ENCODE data around the gene TRAPPC2.

TRAPPC2 gene

DNA sequence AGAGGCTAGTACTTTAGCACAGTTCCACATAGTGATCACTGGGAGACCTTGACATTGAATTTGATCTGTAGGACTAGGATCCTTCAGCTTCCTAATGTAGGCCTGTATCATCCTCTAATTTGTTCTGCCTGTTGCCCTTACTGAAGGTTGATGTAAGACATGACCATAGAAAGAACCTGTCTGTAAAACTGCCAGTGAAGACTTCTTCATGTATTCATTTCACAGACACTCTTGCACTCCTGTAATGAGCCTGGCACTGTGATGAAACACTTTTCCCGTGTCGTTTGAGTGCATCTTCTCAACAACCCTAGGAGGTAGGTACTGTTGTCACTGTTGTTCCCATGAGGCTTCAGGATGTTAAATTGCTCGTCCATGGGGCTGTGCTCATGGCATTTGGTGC is 30.8 kb downstream of the TRAPPC2 start:
- no peaks in the 10 kb centered on the region for H3K36me3 ChIP-seq (ENCODE audit: control insufficient read depth, insufficient read depth, low read length)
- no peaks in the 10 kb centered on the region for H3K4me1 ChIP-seq (ENCODE audit: control insufficient read depth, insufficient read depth, low read length)
- no peak overlapping the region for H3K4me3 ChIP-seq (ENCODE audit: low read length)
- H3K27me3 ChIP-seq (ENCODE audit: control insufficient read depth, insufficient read depth, low read length), result no peaks in the 10 kb centered on the region
- H3K9ac ChIP-seq (ENCODE audit: low read length), result no peak overlapping the region
- no peak overlapping the region for H3K27ac ChIP-seq (ENCODE audit: low read depth, low read length)

DNA sequence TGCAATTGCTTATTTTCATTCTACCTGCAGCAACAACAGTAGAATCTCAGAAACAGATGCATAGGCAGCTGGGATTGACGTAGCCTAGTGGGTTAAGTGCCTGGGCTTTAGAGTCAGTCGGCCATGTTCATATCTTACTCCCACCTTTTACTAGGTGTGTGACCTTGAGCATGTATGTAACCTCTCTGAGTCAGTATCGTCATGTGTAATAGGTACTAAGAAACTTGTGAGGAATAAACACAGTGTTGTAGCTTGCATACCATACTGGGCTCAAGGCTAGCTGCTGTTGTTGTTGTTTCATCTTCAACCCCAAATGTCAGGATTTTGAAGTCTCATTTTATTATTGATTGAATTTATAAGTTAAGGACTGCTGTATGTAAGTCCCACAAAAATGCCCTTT is 31.3 kb downstream of the TRAPPC2 start:
- Histone ChIP-seq H3K4me3 (ENCODE audit: low read length) (no peak overlapping the region), H3K27me3 (ENCODE audit: control insufficient read depth, insufficient read depth, low read length) (no peaks in the 10 kb centered on the region), H3K9ac (ENCODE audit: low read length) (no peak overlapping the region), H3K36me3 (ENCODE audit: control insufficient read depth, insufficient read depth, low read length) (no peaks in the 10 kb centered on the region), H3K4me1 (ENCODE audit: control insufficient read depth, insufficient read depth, low read length) (no peaks in the 10 kb centered on the region), H3K27ac (ENCODE audit: low read depth, low read length) (no peak overlapping the region)

GRCh38 chrX:13702111-13702789 is 32.2 kb downstream of the TRAPPC2 start:
- Histone ChIP-seq H3K27me3 (ENCODE audit: control insufficient read depth, insufficient read depth, low read length) (no peaks in the 10 kb centered on the region), H3K27ac (ENCODE audit: low read depth, low read length) (no peak overlapping the region), H3K4me1 (ENCODE audit: control insufficient read depth, insufficient read depth, low read length) (no peaks in the 10 kb centered on the region), H3K36me3 (ENCODE audit: control insufficient read depth, insufficient read depth, low read length) (no peaks in the 10 kb centered on the region), H3K4me3 (ENCODE audit: low read length) (no peak overlapping the region), H3K9ac (ENCODE audit: low read length) (no peak overlapping the region)

DNA sequence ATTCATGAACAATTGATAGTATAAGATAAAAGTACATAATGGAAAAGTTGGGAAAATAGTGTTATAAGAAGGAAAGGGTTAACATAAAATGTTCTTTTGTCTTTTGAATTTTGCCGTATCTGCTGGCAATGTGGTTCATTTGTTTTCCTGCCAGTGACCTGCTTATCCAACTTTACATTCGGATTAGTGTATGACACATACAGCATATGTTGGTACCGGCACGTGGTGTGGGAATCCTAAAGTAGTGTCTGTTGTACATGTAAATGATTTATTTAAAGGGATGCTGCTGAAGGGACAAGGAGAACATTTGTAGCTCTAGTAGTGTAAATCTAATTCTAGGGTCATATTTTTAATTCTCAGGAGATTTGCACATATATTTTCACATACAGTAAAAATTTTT is 34.0 kb downstream of the TRAPPC2 start:
- Histone ChIP-seq H3K4me3 (ENCODE audit: low read length) (no peak overlapping the region), H3K27me3 (ENCODE audit: control insufficient read depth, insufficient read depth, low read length) (no peaks in the 10 kb centered on the region), H3K9ac (ENCODE audit: low read length) (no peak overlapping the region), H3K4me1 (ENCODE audit: control insufficient read depth, insufficient read depth, low read length) (no peaks in the 10 kb centered on the region), H3K36me3 (ENCODE audit: control insufficient read depth, insufficient read depth, low read length) (no peaks in the 10 kb centered on the region), H3K27ac (ENCODE audit: low read depth, low read length) (no peak overlapping the region)

DNA sequence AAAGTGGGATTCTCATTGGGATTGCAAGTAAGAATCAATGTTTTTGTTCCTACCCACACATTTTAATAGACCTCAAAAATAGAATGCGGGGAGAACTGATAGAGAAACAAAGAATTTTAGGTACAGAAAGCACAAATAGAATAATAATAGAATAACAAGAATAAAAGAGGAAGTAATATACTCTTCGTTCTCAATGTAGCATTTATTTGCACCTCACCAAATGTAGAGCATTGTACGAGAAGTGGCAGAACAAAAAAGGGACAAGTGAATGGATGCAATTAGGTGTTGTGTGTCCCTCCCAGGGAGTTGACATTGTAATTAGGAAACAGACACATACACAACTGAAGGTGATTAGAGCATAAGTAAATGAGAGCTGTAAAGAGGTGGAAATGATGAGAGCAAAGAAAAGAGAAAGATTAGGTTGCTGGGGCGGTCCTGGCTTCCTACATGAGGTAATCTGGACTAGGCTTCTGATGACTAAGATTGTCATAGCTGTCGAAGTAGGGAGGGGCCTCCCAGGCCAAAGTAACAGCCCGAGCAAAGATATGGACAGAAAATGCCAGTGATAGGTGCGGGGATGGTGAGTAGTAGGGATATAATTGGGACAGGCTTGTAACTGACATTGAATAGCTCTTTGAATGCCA is 35.1 kb downstream of the TRAPPC2 start:
- H3K27ac ChIP-seq (ENCODE audit: low read depth, low read length), result no peak overlapping the region
- no peaks in the 10 kb centered on the region for H3K36me3 ChIP-seq (ENCODE audit: control insufficient read depth, insufficient read depth, low read length)
- no peaks in the 10 kb centered on the region for H3K27me3 ChIP-seq (ENCODE audit: control insufficient read depth, insufficient read depth, low read length)
- H3K9ac ChIP-seq (ENCODE audit: low read length), result no peak overlapping the region
- H3K4me3 ChIP-seq (ENCODE audit: low read length), result no peak overlapping the region
- no peaks in the 10 kb centered on the region for H3K4me1 ChIP-seq (ENCODE audit: control insufficient read depth, insufficient read depth, low read length)

DNA sequence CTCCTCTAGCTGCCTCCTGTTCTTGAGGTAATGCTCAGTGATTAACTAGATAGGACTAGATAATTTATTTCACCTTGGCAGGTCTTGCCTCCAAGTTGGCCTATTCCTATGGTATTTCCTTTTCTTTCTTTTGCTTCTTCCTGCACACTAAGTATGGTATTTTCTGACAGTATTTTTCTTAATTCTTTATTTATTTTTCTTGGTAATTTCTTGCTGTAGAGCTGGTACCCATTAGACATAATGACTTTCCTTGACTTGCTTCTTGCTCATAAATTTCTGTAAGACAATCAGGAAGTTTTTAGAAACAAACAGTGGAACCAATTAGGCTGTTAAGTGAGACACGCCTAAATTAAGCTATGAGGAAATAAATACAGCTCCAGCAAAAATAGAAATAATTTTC is 36.0 kb downstream of the TRAPPC2 start:
- H3K4me3 ChIP-seq (ENCODE audit: low read length), result no peak overlapping the region
- H3K4me1 ChIP-seq (ENCODE audit: control insufficient read depth, insufficient read depth, low read length), result peaks cover under 1% of the 10 kb centered on the region
- no peaks in the 10 kb centered on the region for H3K36me3 ChIP-seq (ENCODE audit: control insufficient read depth, insufficient read depth, low read length)
- no peaks in the 10 kb centered on the region for H3K27me3 ChIP-seq (ENCODE audit: control insufficient read depth, insufficient read depth, low read length)
- H3K9ac ChIP-seq (ENCODE audit: low read length), result no peak overlapping the region
- no peak overlapping the region for H3K27ac ChIP-seq (ENCODE audit: low read depth, low read length)

DNA sequence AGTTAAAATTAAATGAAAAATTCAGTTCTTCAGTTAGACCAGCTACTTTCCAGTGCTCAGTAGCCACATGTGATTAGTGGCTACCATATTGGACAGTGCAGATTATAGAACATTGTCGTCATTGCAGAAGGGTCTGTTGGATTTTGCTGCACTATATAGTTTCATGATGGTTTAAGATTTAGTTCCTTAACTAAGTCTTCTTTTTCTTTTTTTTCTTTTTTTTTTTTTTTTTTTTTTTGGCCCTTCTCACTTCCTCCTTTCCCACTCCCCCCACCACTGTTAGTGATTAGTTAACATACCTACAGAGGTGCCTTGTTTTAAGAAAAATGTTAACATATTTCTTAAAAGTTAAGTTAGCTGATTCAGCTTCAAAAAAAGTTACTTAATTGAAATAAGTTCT is 36.4 kb downstream of the TRAPPC2 start:
- no peak overlapping the region for H3K27ac ChIP-seq (ENCODE audit: low read depth, low read length)
- no peak overlapping the region for H3K9ac ChIP-seq (ENCODE audit: low read length)
- H3K4me1 ChIP-seq (ENCODE audit: control insufficient read depth, insufficient read depth, low read length), result peaks cover 4% of the 10 kb centered on the region
- no peaks in the 10 kb centered on the region for H3K27me3 ChIP-seq (ENCODE audit: control insufficient read depth, insufficient read depth, low read length)
- H3K36me3 ChIP-seq (ENCODE audit: control insufficient read depth, insufficient read depth, low read length), result no peaks in the 10 kb centered on the region
- no peak overlapping the region for H3K4me3 ChIP-seq (ENCODE audit: low read length)

DNA sequence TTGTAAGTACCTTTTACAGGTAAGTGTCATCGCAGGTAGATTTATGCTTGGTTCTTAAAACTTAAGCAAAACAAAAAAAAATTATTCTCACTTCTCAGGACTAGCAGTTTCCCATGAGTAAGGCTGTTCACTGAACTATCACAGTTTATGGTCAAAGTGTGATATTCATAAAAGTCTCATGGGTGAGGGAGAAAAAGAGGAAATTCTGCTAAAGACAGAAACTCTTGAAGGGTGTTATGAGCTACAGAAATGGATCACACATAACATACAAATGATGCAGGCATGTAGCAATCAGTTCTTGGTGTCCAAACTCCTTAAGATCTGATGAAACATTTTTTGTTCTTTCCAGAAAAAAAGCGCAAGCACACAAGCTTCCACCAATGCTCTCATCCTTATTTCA is 37.0 kb downstream of the TRAPPC2 start:
- Histone ChIP-seq H3K9ac (ENCODE audit: low read length) (no peak overlapping the region), H3K4me1 (ENCODE audit: control insufficient read depth, insufficient read depth, low read length) (peaks cover 4% of the 10 kb centered on the region), H3K27me3 (ENCODE audit: control insufficient read depth, insufficient read depth, low read length) (no peaks in the 10 kb centered on the region), H3K27ac (ENCODE audit: low read depth, low read length) (no peak overlapping the region), H3K36me3 (ENCODE audit: control insufficient read depth, insufficient read depth, low read length) (no peaks in the 10 kb centered on the region), H3K4me3 (ENCODE audit: low read length) (no peak overlapping the region)

GRCh38 chrX:13695601-13696115 is 38.8 kb downstream of the TRAPPC2 start:
- H3K27ac ChIP-seq (ENCODE audit: low read depth, low read length), result no peak overlapping the region
- H3K9ac ChIP-seq (ENCODE audit: low read length), result no peak overlapping the region
- H3K4me1 ChIP-seq (ENCODE audit: control insufficient read depth, insufficient read depth, low read length), result peaks cover 4% of the 10 kb centered on the region
- H3K27me3 ChIP-seq (ENCODE audit: control insufficient read depth, insufficient read depth, low read length), result no peaks in the 10 kb centered on the region
- no peak overlapping the region for H3K4me3 ChIP-seq (ENCODE audit: low read length)
- H3K36me3 ChIP-seq (ENCODE audit: control insufficient read depth, insufficient read depth, low read length), result no peaks in the 10 kb centered on the region

DNA sequence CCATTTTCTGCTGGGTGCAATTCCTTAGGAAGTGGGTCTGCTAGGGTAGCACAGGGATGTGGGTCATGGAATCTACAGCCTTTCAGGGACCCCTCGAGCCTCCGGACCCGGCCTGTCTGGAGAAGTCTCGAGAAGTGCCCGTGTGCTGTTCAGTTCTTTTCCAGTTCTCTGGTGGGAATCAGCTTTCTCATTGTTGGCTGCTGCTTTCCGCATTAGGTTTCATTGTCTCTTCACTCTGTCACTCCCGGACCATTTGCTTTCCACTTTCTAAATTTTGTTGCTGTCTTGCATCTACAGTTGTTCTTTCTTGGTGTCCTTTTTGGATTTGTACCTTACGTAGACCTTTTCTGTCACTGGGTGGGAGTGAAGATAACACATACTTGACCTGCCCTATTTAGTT is 39.4 kb downstream of the TRAPPC2 start:
- no peaks in the 10 kb centered on the region for H3K27me3 ChIP-seq (ENCODE audit: control insufficient read depth, insufficient read depth, low read length)
- no peak overlapping the region for H3K4me3 ChIP-seq (ENCODE audit: low read length)
- H3K4me1 ChIP-seq (ENCODE audit: control insufficient read depth, insufficient read depth, low read length), result peaks cover 4% of the 10 kb centered on the region
- no peak overlapping the region for H3K27ac ChIP-seq (ENCODE audit: low read depth, low read length)
- H3K36me3 ChIP-seq (ENCODE audit: control insufficient read depth, insufficient read depth, low read length), result no peaks in the 10 kb centered on the region
- H3K9ac ChIP-seq (ENCODE audit: low read length), result no peak overlapping the region

GRCh38 chrX:13694359-13694758 is 40.1 kb downstream of the TRAPPC2 start:
- no peak overlapping the region for H3K9ac ChIP-seq (ENCODE audit: low read length)
- peaks cover 4% of the 10 kb centered on the region for H3K4me1 ChIP-seq (ENCODE audit: control insufficient read depth, insufficient read depth, low read length)
- peaks cover 3% of the 10 kb centered on the region for H3K27me3 ChIP-seq (ENCODE audit: control insufficient read depth, insufficient read depth, low read length)
- H3K27ac ChIP-seq (ENCODE audit: low read depth, low read length), result no peak overlapping the region
- no peak overlapping the region for H3K4me3 ChIP-seq (ENCODE audit: low read length)
- H3K36me3 ChIP-seq (ENCODE audit: control insufficient read depth, insufficient read depth, low read length), result no peaks in the 10 kb centered on the region

- Histone ChIP-seq H3K9ac (ENCODE audit: low read length) (no peak overlapping the region), H3K4me1 (ENCODE audit: control insufficient read depth, insufficient read depth, low read length) (peaks cover 4% of the 10 kb centered on the region), H3K36me3 (ENCODE audit: control insufficient read depth, insufficient read depth, low read length) (no peaks in the 10 kb centered on the region), H3K27me3 (ENCODE audit: control insufficient read depth, insufficient read depth, low read length) (peaks cover 5% of the 10 kb centered on the region), H3K27ac (ENCODE audit: low read depth, low read length) (no peak overlapping the region), H3K4me3 (ENCODE audit: low read length) (no peak overlapping the region)
Measured at GRCh38 chrX:13693341-13693961, 41.0 kb downstream of the TRAPPC2 start.
